Mesodermal cell (in vitro differentiated cells): ENCODE data around the gene PYDC2. TPM values are rescaled to one million over a fixed set of nuclear protein-coding genes. Genes with fewer than 3 reads are reported as not detected.

ENCODE experiments used
- H3K27ac ChIP-seq: 2 replicates; pipeline ENCODE4 v1.7.0; 2013; ENCODE audit warnings: mild to moderate bottlenecking, low read depth, low read length, moderate library complexity; ENCODE audit not compliant: severe bottlenecking
- H3K36me3 ChIP-seq: 2 replicates; pipeline ENCODE4 v1.7.1; 2013; ENCODE audit warnings: mild to moderate bottlenecking, low read length, moderate library complexity; ENCODE audit not compliant: control insufficient read depth, insufficient read depth
- H3K4me1 ChIP-seq: one replicate; pipeline ENCODE4 v1.7.1; 2013; ENCODE audit warnings: mild to moderate bottlenecking, low read length; ENCODE audit not compliant: insufficient read depth, control insufficient read depth, poor library complexity, severe bottlenecking
- H3K4me3 ChIP-seq: 2 replicates; pipeline ENCODE4 v1.7.0; 2013; ENCODE audit warnings: low read length, control low read depth, mild to moderate bottlenecking; ENCODE audit not compliant: insufficient read depth, poor library complexity, severe bottlenecking; ENCODE audit errors: extremely low read depth
- H3K9me3 ChIP-seq: 2 replicates; pipeline ENCODE4 v1.7.1; 2013; ENCODE audit warnings: mild to moderate bottlenecking, low read length, moderate library complexity; ENCODE audit not compliant: control insufficient read depth
- WGBS, 2 experiments: methylation state at CpG; one replicate each; pipeline ENCODE4 v1.1.5; 2013; ENCODE audit warnings: missing lambda C conversion rate in 2 of 2; ENCODE audit not compliant: insufficient coverage in 2 of 2; 5-methylcytosine and 5-hydroxymethylcytosine counted together
- polyA plus RNA-seq, 2 experiments: library from polyadenylated mRNA; stranded (reverse); fragments of 50-300 nt; gene quantifications; one replicate each; pipeline ENCODE4 v1.2.3, GENCODE V29; 2013

PYDC2 gene
- polyA plus RNA-seq (2013, experiment 1 of 2), result not detected
- polyA plus RNA-seq (2013, experiment 2 of 2), result not detected

GRCh38 chr3:191461113-191461595, at the start of gene PYDC2:
Gene PYDC2, plus strand, starts transcription at chr3:191461163. Its CDS starts 0 bp downstream, at chr3:191461163.
- no peak within 1 kb of the TSS for H3K4me3 ChIP-seq

GRCh38 chr3:191412759-191413158, 48.2 kb upstream of the PYDC2 start:
- Histone ChIP-seq H3K9me3 (peaks cover 18% of the 10 kb centered on the region), H3K4me3 (no peak overlapping the region), H3K36me3 (no peaks in the 10 kb centered on the region), H3K27ac (no peak overlapping the region), H3K4me1 (peaks cover 7% of the 10 kb centered on the region)
- no CpG with 5 or more reads among the region's 1 CpG for WGBS, 2 experiments

More at GRCh38 chr3:191461113-191461595, at the start of gene PYDC2:
- no peaks in the 10 kb centered on the region for H3K36me3 ChIP-seq
- WGBS, 2 experiments, result 88 to 100% methylated on average over 2 of the region's 3 CpGs
- no peak within 1 kb of the TSS for H3K27ac ChIP-seq
- H3K4me1 ChIP-seq, result no peaks in the 10 kb centered on the region
- H3K9me3 ChIP-seq, result no peaks in the 10 kb centered on the region

GRCh38 chr3:191414286-191414685, 46.7 kb upstream of the PYDC2 start:
- 90% methylated on average over 2 of the region's 2 CpGs; no CpG with 5 or more reads in 1 of the 2 experiments for WGBS, 2 experiments
- Histone ChIP-seq H3K4me1 (peaks cover 7% of the 10 kb centered on the region), H3K4me3 (no peak overlapping the region), H3K36me3 (no peaks in the 10 kb centered on the region), H3K27ac (no peak overlapping the region), H3K9me3 (peaks cover 16% of the 10 kb centered on the region)

- peaks cover 11% of the 10 kb centered on the region for H3K9me3 ChIP-seq
- no peaks in the 10 kb centered on the region for H3K36me3 ChIP-seq
- H3K4me1 ChIP-seq, result peaks cover 7% of the 10 kb centered on the region
- H3K27ac ChIP-seq, result no peak overlapping the region
- WGBS, 2 experiments, result 83 to 100% methylated on average over 1 of the region's 1 CpG
- H3K4me3 ChIP-seq, result no peak overlapping the region
These were observed 46.2 kb upstream of the PYDC2 start for GRCh38 chr3:191414732-191415131.

GRCh38 chr3:191415566-191415965, 45.4 kb upstream of the PYDC2 start:
- Histone ChIP-seq H3K27ac (no peak overlapping the region), H3K4me1 (peaks cover 7% of the 10 kb centered on the region), H3K9me3 (peaks cover 3% of the 10 kb centered on the region), H3K36me3 (no peaks in the 10 kb centered on the region), H3K4me3 (no peak overlapping the region)
- 86 to 94% methylated on average over 7 to 9 of the region's 9 CpGs for WGBS, 2 experiments

- Histone ChIP-seq H3K9me3 (no peaks in the 10 kb centered on the region), H3K4me3 (no peak overlapping the region), H3K36me3 (no peaks in the 10 kb centered on the region), H3K4me1 (peaks cover 4% of the 10 kb centered on the region), H3K27ac (no peak overlapping the region)
- WGBS, 2 experiments, result 81 to 97% methylated on average over 3 to 4 of the region's 6 CpGs
These were observed 43.6 kb upstream of the PYDC2 start for GRCh38 chr3:191417457-191417729.

- H3K36me3 ChIP-seq, result no peaks in the 10 kb centered on the region
- WGBS, 2 experiments, result 88 to 100% methylated on average over 2 of the region's 2 CpGs
- no peak overlapping the region for H3K4me3 ChIP-seq
- H3K9me3 ChIP-seq, result no peaks in the 10 kb centered on the region
- H3K27ac ChIP-seq, result no peak overlapping the region
- no peaks in the 10 kb centered on the region for H3K4me1 ChIP-seq
These were observed 40.2 kb upstream of the PYDC2 start for GRCh38 chr3:191420771-191421170.

- Histone ChIP-seq H3K27ac (no peak overlapping the region), H3K4me1 (no peaks in the 10 kb centered on the region), H3K4me3 (no peak overlapping the region), H3K36me3 (no peaks in the 10 kb centered on the region), H3K9me3 (no peaks in the 10 kb centered on the region)
- 93% methylated on average over 2 to 3 of the region's 3 CpGs for WGBS, 2 experiments
These were observed 36.1 kb upstream of the PYDC2 start for GRCh38 chr3:191424881-191425280.

- H3K4me1 ChIP-seq, result no peaks in the 10 kb centered on the region
- no peak overlapping the region for H3K4me3 ChIP-seq
- H3K27ac ChIP-seq, result no peak overlapping the region
- H3K9me3 ChIP-seq, result no peaks in the 10 kb centered on the region
- no peaks in the 10 kb centered on the region for H3K36me3 ChIP-seq
- 93 to 95% methylated on average over 6 to 9 of the region's 11 CpGs for WGBS, 2 experiments
These were observed 35.6 kb upstream of the PYDC2 start for GRCh38 chr3:191425322-191425734.

- Histone ChIP-seq H3K36me3 (no peaks in the 10 kb centered on the region), H3K9me3 (no peaks in the 10 kb centered on the region), H3K4me3 (no peak overlapping the region), H3K4me1 (no peaks in the 10 kb centered on the region), H3K27ac (no peak overlapping the region)
- WGBS, 2 experiments, result 80% methylated on average over 1 of the region's 1 CpG; no CpG with 5 or more reads in 1 of the 2 experiments
These were observed 34.7 kb upstream of the PYDC2 start for GRCh38 chr3:191426311-191426710.

- no CpG with 5 or more reads among the region's 1 CpG for WGBS, 2 experiments
- Histone ChIP-seq H3K27ac (no peak overlapping the region), H3K4me3 (no peak overlapping the region), H3K36me3 (no peaks in the 10 kb centered on the region), H3K9me3 (no peaks in the 10 kb centered on the region), H3K4me1 (no peaks in the 10 kb centered on the region)
These were observed 32.8 kb upstream of the PYDC2 start for GRCh38 chr3:191428177-191428576.
